Thoracic aorta (tissue), 2 donors: Measurements from ENCODE around the gene SCAPER. TPM values are rescaled to one million over a fixed set of nuclear protein-coding genes. Genes with fewer than 3 reads are reported as not detected.
"Not testable (repeated sequence)": the region's sequence is repeated elsewhere in the genome, so short reads cannot be mapped to it uniquely, and the experiment has no call there.

Source experiments
- ATAC-seq: fragments of 150-250 bp; one replicate; pipeline ENCODE4 v1.8.0; 2017; ENCODE audit warnings: low read depth; ENCODE audit not compliant: insufficient number of reproducible peaks, low FRiP score
- DNase-seq: peaks from one replicate; pipeline ENCODE4 v3.0.0-alpha.2; 2020; ENCODE audit warnings: low spot score
- H3K27ac ChIP-seq, 2 donors: fragments of 200-600 bp; sonication (generic); 1 replicate in 1 of 2; 2 replicates in 1 of 2; pipeline ENCODE4 v1.5.1; 2016; ENCODE audit warnings: mild to moderate bottlenecking in 2 of 2, moderate library complexity in 2 of 2
- H3K27me3 ChIP-seq: fragments of 200-600 bp; sonication (generic); replicated peaks from 2 replicates; pipeline ENCODE4 v1.6.0; 2016; ENCODE audit warnings: mild to moderate bottlenecking; ENCODE audit not compliant: insufficient read depth
- H3K36me3 ChIP-seq: fragments of 200-600 bp; sonication (generic); one replicate; pipeline ENCODE4 v1.5.1; 2016
- H3K4me1 ChIP-seq, 2 donors: fragments of 200-600 bp; sonication (generic); 1 replicate in 1 of 2; 2 replicates in 1 of 2; pipeline versions ENCODE4 v1.5.1 to v1.6.0; 2016; ENCODE audit warnings: low read depth in 2 of 2, mild to moderate bottlenecking in 1 of 2; ENCODE audit not compliant: control insufficient read depth in 1 of 2
- H3K4me3 ChIP-seq: fragments of 200-600 bp; sonication (generic); 2 replicates; pipeline ENCODE4 v1.5.1; 2016; ENCODE audit warnings: mild to moderate bottlenecking
- H3K9me3 ChIP-seq: fragments of 200-600 bp; sonication (generic); 2 replicates; pipeline ENCODE4 v1.5.1; 2016
- CTCF ChIP-seq: fragments of 200-600 bp; sonication (generic); IDR thresholded peaks from one replicate; pipeline ENCODE4 v1.5.1; 2019; ENCODE audit warnings: antibody characterized with exemption
- total RNA-seq, 2 donors: library from RNA; depleted of rRNA; stranded (reverse); fragments of >200 nt; gene quantifications; one replicate each; pipeline versions ENCODE4 v1.1.0 to v1.2.3, GENCODE V29; 2016

Gene SCAPER
- total RNA-seq, 2 donors from 2014 or later: 29.6 to 65.0 TPM

- H3K27ac ChIP-seq: no peak overlapping the region
- no peak overlapping the region for H3K4me3 ChIP-seq
- H3K27me3 ChIP-seq: no peaks in the 10 kb centered on the region
- no peaks in the 10 kb centered on the region for H3K4me1 ChIP-seq
- DNase-seq: no peak
- no peak for ATAC-seq
- no peaks in the 10 kb centered on the region for H3K36me3 ChIP-seq
- H3K9me3 ChIP-seq: no peaks in the 10 kb centered on the region
- no peak for TF ChIP-seq CTCF
These were observed 387.2 kb downstream of the SCAPER start for GRCh38 chr15:76517910-76518309.

GRCh38 chr15:76514282-76514681, 390.9 kb downstream of the SCAPER start:
- ATAC-seq (no peak), DNase-seq (no peak)
- no peak for TF ChIP-seq CTCF
- H3K36me3 ChIP-seq: no peaks in the 10 kb centered on the region
- H3K27ac ChIP-seq: no peak overlapping the region
- H3K4me3 ChIP-seq: no peak overlapping the region
- H3K27me3 ChIP-seq: no peaks in the 10 kb centered on the region
- no peaks in the 10 kb centered on the region for H3K9me3 ChIP-seq
- no peaks in the 10 kb centered on the region for H3K4me1 ChIP-seq

GRCh38 chr15:76512971-76513370, 392.2 kb downstream of the SCAPER start:
- Histone ChIP-seq H3K27me3 (no peaks in the 10 kb centered on the region), H3K36me3 (no peaks in the 10 kb centered on the region), H3K9me3 (no peaks in the 10 kb centered on the region), H3K27ac (no peak overlapping the region), H3K4me1 (no peaks in the 10 kb centered on the region), H3K4me3 (no peak overlapping the region)
- ATAC-seq (no peak), DNase-seq (no peak)
- TF ChIP-seq CTCF: no peak

GRCh38 chr15:76510663-76511062, 394.5 kb downstream of the SCAPER start:
- not testable (repeated sequence) for ATAC-seq, H3K36me3 ChIP-seq

GRCh38 chr15:76503804-76504203, 401.3 kb downstream of the SCAPER start:
- no peaks in the 10 kb centered on the region for H3K36me3 ChIP-seq
- ATAC-seq: no peak

More at GRCh38 chr15:76510663-76511062, 394.5 kb downstream of the SCAPER start:
- H3K27me3 ChIP-seq, DNase-seq, H3K4me3 ChIP-seq, H3K4me1 ChIP-seq, H3K27ac ChIP-seq, H3K9me3 ChIP-seq: not testable (repeated sequence)

More at GRCh38 chr15:76503804-76504203, 401.3 kb downstream of the SCAPER start:
- H3K9me3 ChIP-seq: no peaks in the 10 kb centered on the region
- no peak overlapping the region for H3K27ac ChIP-seq
- DNase-seq: no peak
- H3K27me3 ChIP-seq: no peaks in the 10 kb centered on the region
- no peaks in the 10 kb centered on the region for H3K4me1 ChIP-seq
- no peak overlapping the region for H3K4me3 ChIP-seq
- no peak for TF ChIP-seq CTCF
